ENCODE measurements around the gene CDYL.

Gene CDYL

GRCh38 chr6:4939241-4939640 is 163.0 kb downstream of the CDYL start:
- Histone ChIP-seq H3K27ac (ENCODE audit: low read depth, low read length, poor library complexity, severe bottlenecking) (no peak overlapping the region), H3K36me3 (ENCODE audit: insufficient read depth, low read length) (no peaks in the 10 kb centered on the region), H3K4me3 (ENCODE audit: low read depth, low read length, poor library complexity, severe bottlenecking) (no peak overlapping the region), H2AFZ (ENCODE audit: low read length) (no peak overlapping the region), H3F3A (ENCODE audit: insufficient read depth, low read length) (no peaks in the 10 kb centered on the region), H3K9me2 (ENCODE audit: low read depth, low read length) (no peaks in the 10 kb centered on the region), H3K4me2 (ENCODE audit: low read length) (no peak overlapping the region), H3K9me3 (ENCODE audit: low read length) (no peaks in the 10 kb centered on the region), H3K79me2 (ENCODE audit: insufficient read depth, low read length) (no peaks in the 10 kb centered on the region), H3K9ac (ENCODE audit: low read length) (no peak overlapping the region), H4K20me1 (ENCODE audit: insufficient read depth, low read length) (no peaks in the 10 kb centered on the region), H3K4me1 (ENCODE audit: insufficient read depth, low read length, severe bottlenecking) (no peaks in the 10 kb centered on the region), H3K27me3 (ENCODE audit: insufficient read depth, low read length) (no peaks in the 10 kb centered on the region)
- no peak for TF ChIP-seq EZH2 (IDR thresholded peaks at IDR 0.05; ENCODE audit: borderline replicate concordance, low read length)
- TF ChIP-seq, protein P1, sequence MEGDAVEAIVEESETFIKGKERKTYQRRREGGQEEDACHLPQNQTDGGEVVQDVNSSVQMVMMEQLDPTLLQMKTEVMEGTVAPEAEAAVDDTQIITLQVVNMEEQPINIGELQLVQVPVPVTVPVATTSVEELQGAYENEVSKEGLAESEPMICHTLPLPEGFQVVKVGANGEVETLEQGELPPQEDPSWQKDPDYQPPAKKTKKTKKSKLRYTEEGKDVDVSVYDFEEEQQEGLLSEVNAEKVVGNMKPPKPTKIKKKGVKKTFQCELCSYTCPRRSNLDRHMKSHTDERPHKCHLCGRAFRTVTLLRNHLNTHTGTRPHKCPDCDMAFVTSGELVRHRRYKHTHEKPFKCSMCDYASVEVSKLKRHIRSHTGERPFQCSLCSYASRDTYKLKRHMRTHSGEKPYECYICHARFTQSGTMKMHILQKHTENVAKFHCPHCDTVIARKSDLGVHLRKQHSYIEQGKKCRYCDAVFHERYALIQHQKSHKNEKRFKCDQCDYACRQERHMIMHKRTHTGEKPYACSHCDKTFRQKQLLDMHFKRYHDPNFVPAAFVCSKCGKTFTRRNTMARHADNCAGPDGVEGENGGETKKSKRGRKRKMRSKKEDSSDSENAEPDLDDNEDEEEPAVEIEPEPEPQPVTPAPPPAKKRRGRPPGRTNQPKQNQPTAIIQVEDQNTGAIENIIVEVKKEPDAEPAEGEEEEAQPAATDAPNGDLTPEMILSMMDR (IDR thresholded peaks at IDR 0.05; ENCODE audit: low read length): no peak

- Histone ChIP-seq H3K9me2 (ENCODE audit: low read depth, low read length) (no peaks in the 10 kb centered on the region), H3K36me3 (ENCODE audit: insufficient read depth, low read length) (no peaks in the 10 kb centered on the region), H3K9me3 (ENCODE audit: low read length) (no peaks in the 10 kb centered on the region), H3K79me2 (ENCODE audit: insufficient read depth, low read length) (no peaks in the 10 kb centered on the region), H3K4me3 (ENCODE audit: low read depth, low read length, poor library complexity, severe bottlenecking) (no peak overlapping the region), H3F3A (ENCODE audit: insufficient read depth, low read length) (no peaks in the 10 kb centered on the region), H3K27me3 (ENCODE audit: insufficient read depth, low read length) (no peaks in the 10 kb centered on the region), H3K9ac (ENCODE audit: low read length) (no peak overlapping the region), H3K4me2 (ENCODE audit: low read length) (no peak overlapping the region), H2AFZ (ENCODE audit: low read length) (no peak overlapping the region), H3K4me1 (ENCODE audit: insufficient read depth, low read length, severe bottlenecking) (no peaks in the 10 kb centered on the region), H3K27ac (ENCODE audit: low read depth, low read length, poor library complexity, severe bottlenecking) (no peak overlapping the region), H4K20me1 (ENCODE audit: insufficient read depth, low read length) (no peaks in the 10 kb centered on the region)
- no peak for TF ChIP-seq EZH2 (IDR thresholded peaks at IDR 0.05; ENCODE audit: borderline replicate concordance, low read length)
- TF ChIP-seq, protein P1 (IDR thresholded peaks at IDR 0.05; ENCODE audit: low read length): no peak
Observed at GRCh38 chr6:4940416-4940815, 164.2 kb downstream of the CDYL start.

- no peaks in the 10 kb centered on the region for H3K79me2 ChIP-seq (ENCODE audit: insufficient read depth, low read length)
- no peak overlapping the region for H3K4me2 ChIP-seq (ENCODE audit: low read length)
Observed at GRCh38 chr6:4941782-4942672, 165.8 kb downstream of the CDYL start.

More at GRCh38 chr6:4941782-4942672, 165.8 kb downstream of the CDYL start:
- Histone ChIP-seq H3K36me3 (ENCODE audit: insufficient read depth, low read length) (no peaks in the 10 kb centered on the region), H3K27me3 (ENCODE audit: insufficient read depth, low read length) (no peaks in the 10 kb centered on the region), H3K9me3 (ENCODE audit: low read length) (no peaks in the 10 kb centered on the region), H3K4me3 (ENCODE audit: low read depth, low read length, poor library complexity, severe bottlenecking) (no peak overlapping the region), H3K9ac (ENCODE audit: low read length) (no peak overlapping the region), H3F3A (ENCODE audit: insufficient read depth, low read length) (no peaks in the 10 kb centered on the region), H3K9me2 (ENCODE audit: low read depth, low read length) (no peaks in the 10 kb centered on the region), H2AFZ (ENCODE audit: low read length) (no peak overlapping the region), H3K27ac (ENCODE audit: low read depth, low read length, poor library complexity, severe bottlenecking) (no peak overlapping the region), H3K4me1 (ENCODE audit: insufficient read depth, low read length, severe bottlenecking) (no peaks in the 10 kb centered on the region), H4K20me1 (ENCODE audit: insufficient read depth, low read length) (no peaks in the 10 kb centered on the region)
- TF ChIP-seq, protein P1 (IDR thresholded peaks at IDR 0.05; ENCODE audit: low read length): no peak
- TF ChIP-seq EZH2 (IDR thresholded peaks at IDR 0.05; ENCODE audit: borderline replicate concordance, low read length): no peak
